Measurements from ENCODE around the gene SH3D21. TPM values are rescaled to one million over a fixed set of nuclear protein-coding genes. Genes with fewer than 3 reads are reported as not detected.

Gene SH3D21
- polyA plus RNA-seq, 1 donor: 24.2 TPM

Other genes starting within 250 kb of the SH3D21 start
- gene TEKT2, start 222.3 kb upstream of the SH3D21 start, polyA plus RNA-seq: 1.7 TPM
- gene ADPRS, start 217.5 kb upstream of the SH3D21 start, polyA plus RNA-seq: 35.0 TPM
- 1.8 TPM for gene COL8A2, start 181.1 kb upstream of the SH3D21 start, polyA plus RNA-seq
- gene TRAPPC3, start 156.9 kb upstream of the SH3D21 start, polyA plus RNA-seq: 65.2 TPM
- 38.6 TPM for gene MAP7D1, start 150.2 kb upstream of the SH3D21 start, polyA plus RNA-seq
- gene THRAP3, start 81.9 kb upstream of the SH3D21 start, polyA plus RNA-seq: 94.3 TPM
- gene EVA1B, start 17.3 kb downstream of the SH3D21 start, polyA plus RNA-seq: 33.0 TPM
- gene STK40, start 79.6 kb downstream of the SH3D21 start, polyA plus RNA-seq: 36.6 TPM
- 28.3 TPM for gene LSM10, start 91.5 kb downstream of the SH3D21 start, polyA plus RNA-seq
- gene OSCP1, start 144.1 kb downstream of the SH3D21 start, polyA plus RNA-seq: 6.5 TPM
- 67.2 TPM for gene MRPS15, start 158.0 kb downstream of the SH3D21 start, polyA plus RNA-seq
- 4.1 TPM for gene CSF3R, start 176.5 kb downstream of the SH3D21 start, polyA plus RNA-seq

Data from large intestine (tissue), 1 donor.